ENCODE results near the gene RBM47.

Gene RBM47

DNA sequence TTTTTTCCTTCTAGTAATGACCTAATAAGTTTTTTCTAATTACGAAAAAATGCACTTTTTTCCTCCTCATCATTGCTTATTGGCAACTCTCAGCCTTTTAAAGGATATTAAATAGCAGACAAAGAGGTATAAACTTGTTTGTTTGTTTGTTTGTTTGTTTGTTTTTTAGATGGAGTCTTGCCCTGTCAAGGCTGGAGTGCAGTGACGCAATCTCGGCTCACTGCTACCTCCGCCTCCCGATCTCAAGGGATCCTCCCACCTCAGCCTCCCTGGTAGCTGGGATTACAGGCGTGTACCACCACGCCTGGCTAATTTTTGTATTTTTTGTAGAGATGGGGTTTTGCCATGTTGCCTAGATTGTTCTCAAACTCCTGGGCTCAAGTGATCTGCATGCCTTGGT lies 6.0 kb downstream of the RBM47 start:
- no peak for DNase-seq (ENCODE audit: low read depth in 2 of 2)

DNA sequence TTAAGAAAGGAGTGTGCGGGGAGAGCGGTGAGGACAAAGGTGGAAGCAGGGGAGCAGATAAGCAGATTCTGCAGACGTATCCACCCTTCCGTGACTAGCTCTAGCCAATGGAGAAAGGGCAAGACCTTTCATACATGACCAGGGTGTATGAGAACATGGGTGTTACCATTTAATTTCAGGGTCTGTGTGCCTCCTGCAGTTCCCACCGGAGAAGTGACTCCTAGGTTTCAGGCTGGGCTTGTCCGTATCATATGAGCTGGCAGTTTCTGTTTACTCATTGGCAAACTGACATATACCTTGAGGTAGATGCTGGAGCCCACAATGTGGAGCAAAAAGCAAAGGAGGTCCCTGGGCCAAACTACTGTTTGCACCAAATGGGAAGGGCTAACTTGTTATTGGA lies 6.8 kb downstream of the RBM47 start:
- DNase-seq (ENCODE audit: low read depth in 2 of 2): no peak

DNA sequence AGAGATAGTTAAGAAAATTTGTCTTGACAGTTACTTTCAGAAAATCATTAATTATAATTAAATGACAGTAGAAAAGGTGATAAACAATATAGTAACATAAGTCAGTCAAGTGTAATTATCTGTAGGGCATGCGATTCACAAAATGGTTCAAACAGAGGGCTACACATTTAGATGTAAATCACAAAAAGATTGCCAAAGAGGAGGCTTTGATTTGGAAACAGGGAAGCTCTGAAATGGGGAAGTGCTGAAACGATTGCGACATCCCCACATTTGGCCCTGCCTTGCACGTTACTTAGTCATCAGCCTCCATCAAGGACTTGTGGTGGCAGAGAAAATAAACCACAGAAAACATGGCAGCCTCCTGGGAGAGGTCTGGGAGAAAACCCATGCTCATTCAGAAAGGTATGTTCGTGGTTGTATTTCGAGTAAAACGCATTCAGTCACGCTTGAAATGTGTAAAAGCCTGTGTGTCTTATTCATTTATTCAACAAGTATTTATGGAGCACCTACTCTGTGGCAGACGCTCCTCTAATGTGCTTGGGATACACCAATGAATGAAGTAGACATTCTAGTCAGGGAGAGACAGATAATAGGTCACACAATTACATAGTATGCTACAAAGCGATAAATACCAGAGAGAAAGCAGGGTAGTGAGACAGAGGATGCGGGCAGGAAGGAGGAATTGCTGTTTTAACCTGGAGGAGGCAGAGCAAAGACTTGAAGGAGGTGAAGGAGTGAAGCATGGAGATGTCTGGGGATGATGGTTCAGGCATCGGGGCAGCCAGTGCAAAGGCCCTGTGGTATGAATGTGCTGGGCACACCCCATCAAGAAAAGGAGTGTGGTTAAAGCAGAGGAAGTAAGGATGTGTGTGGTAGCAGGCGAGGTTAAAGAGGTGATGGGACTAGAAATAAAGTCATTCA lies 7.8 kb downstream of the RBM47 start:
- no peak for DNase-seq (ENCODE audit: low read depth in 2 of 2)

DNA sequence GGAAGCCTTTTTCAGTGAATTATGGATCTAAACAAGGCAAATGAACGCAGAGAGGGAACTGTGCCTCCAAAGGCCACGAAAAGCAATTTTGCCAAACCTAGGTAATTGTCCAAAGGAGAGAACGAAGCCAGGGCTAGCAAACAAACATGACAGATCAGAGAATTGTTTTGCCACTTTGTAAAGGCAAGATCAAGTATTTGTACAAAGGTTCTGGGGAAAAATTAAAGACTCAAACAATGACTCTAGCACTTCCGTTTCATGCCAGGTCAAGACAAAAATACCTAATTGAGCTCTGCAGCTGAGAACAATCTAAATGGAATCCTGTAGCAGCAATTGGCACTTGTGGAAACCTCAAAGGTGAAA lies 8.5 kb downstream of the RBM47 start:
- DNase-seq (ENCODE audit: low read depth in 2 of 2): no peak

DNA sequence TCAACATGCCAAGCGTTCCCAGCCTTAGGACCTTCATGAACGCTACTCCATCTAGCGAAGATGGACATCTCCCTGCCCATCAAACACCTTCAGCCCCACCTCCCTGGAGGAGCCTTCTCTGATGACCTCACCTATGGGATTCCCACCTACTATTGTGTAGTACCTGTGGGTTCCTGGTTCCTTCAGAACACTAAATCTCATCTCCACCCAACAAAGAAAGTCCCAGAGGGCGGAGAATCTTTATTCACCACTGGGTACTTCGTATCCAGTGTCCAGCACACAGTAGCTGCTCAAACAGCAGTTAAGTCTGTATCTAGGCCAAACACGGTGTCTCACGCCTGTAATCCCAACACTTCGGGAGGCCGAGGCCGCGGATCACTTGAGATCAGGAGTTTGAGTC lies 10.1 kb downstream of the RBM47 start:
- no peak for DNase-seq (ENCODE audit: low read depth in 2 of 2)

DNA sequence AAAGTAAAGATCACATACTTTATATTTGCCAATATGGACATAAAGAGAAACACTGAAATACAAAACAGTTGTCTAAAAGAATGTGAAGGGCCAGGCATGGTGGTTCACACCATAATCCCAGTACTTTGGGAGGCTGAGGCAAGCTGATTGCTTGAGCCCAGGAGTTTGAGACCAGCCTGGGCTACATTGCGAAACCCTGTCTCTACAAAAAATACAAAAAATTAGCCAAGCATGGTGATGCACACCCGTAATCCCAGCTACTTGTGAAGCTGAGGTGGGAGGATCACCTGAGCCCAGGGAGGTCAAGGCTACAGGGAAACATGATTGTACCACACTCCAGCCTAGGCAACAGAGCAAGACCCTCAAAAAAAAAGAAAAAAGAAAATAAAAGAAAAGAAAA lies 11.8 kb downstream of the RBM47 start:
- no peak for DNase-seq (ENCODE audit: low read depth in 2 of 2)

DNA sequence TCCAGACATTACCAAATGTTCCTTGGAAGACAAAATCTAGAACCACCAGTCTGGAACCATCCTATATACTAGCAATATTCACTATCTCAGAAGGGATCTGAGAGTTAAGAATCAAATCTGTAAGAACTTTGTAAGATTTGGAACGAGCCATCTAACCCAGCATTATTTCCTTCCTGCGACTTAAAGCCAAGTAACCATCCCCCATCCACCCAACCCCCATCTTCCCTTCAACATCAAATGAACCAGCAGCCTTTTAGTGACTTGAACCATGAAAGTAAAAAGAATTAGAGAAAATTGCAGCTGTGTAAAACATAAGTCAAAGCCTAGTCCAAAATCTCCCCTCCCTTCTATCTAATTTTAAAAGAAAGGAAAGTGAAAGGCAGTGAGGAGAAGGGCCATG lies 15.6 kb downstream of the RBM47 start:
- DNase-seq (ENCODE audit: low read depth in 2 of 2): no peak

DNA sequence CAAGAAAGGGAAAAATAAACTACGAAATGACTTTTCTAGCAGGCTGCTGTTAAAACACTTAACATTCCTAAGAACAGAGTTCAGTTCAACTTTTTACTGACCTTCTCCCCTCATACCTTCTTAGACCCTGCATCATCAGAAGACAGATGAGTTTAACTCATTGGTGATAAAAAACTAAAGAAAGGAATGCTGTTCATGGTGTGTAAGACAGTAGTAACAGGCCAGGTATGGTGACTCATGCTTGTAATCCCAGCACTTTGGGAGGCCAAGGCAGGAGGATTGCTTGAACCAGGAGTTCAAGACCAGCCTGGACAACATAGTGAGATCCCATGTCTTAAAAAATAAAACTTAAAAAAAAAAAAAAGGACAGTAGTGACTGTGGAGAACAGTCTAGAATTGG lies 16.2 kb downstream of the RBM47 start:
- no peak for DNase-seq (ENCODE audit: low read depth in 2 of 2)

DNA sequence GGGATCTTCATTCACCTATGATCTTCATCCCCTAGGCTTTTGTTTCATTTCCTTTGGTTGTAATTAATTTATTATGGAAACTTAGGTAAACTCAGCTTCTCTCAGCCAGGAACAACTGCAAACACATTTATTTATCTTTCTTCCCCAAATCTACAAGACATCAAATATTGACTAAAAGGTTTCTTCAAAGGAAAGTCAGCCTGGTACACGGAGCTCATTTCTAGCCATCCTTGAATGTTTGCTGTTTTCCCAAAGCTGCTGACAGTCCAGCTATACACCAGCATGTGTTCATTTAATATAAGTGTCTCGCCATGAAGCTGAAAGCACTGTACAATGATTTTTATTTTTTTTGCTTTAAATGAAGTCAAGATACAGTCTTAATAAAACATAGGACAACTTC lies 16.8 kb downstream of the RBM47 start:
- no peak for DNase-seq (ENCODE audit: low read depth in 2 of 2)

DNA sequence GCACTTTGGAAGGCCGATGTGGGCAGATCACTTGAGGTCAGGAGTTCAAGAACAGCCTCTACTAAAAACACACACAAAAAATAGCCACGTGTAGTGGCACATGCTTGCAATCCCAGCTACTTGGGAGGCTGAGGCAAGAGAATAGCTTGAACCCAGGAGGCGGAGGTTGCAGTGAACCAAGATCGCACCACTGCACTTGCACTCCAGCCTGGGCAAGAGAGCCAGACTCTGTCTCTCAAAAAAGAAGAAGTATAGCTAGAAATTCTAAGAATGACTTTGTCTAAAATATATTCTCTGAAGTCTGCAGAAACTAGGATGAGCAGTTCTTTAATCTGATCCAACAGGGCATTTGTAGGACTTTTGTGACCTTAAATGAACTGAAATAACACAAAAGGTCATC lies 17.4 kb downstream of the RBM47 start:
- no peak for DNase-seq (ENCODE audit: low read depth in 2 of 2)

DNA sequence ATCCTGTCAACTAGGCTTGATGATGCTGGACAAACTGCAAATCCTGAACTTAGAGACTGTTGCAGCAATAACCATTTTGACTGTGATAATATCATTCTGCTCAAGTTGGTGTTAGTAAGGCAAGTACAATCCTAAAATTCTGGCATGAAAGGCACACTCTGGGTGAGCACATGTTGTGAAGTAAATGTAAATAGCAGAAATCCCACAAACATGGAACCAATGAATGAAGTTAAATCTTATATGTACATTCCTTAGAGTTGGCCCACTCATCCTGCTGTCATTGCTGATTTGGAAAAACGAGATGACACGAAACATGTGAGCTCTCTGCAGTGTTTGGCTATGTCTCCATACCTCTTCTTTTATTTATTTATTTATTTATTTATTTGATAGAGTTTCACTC lies 21.0 kb downstream of the RBM47 start:
- DNase-seq (ENCODE audit: low read depth in 2 of 2): no peak

DNA sequence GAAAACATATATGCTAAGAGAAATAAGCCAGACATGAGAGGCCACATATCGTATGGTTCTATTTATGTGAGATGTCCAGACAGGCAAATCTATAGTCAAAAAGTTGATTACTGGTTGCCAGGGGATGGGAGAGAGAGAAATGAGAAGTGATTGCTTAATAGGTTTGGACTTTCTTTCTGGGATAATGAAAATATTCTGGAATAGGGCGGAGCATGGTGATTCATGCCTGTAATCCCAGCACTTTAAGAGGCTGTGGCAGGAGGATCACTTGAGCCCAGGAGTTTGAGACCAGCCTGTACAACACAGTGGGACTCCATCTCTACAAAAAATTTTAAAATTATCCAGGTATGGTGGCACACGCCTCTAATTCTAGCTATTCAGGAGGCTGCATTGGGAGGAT lies 22.4 kb downstream of the RBM47 start:
- no peak for DNase-seq (ENCODE audit: low read depth in 2 of 2)

DNA sequence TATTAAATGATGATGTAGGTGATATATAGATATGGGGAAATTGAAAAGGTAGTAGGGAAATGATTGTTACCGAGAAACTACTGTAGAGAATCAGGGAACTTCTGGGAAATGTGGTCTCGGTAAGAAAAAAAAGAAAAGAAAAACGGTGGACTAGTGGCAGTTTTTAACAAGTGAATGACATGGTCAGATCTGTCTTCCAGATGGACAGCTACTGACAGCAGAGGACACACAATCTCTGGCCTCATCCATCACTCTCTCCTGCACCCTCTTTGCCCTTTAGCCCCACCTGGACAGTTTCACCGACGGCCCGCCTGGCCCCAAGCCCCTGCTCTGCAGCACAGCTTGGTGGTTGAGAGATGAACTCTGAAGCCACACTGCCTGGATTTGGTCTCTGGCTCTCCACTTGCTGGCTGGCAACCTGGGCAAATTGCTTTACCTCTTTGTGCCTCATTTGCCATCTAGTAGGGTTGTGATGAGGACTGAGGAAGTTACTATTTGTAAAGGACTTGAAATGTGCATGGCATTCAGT lies 23.4 kb downstream of the RBM47 start:
- no peak for DNase-seq (ENCODE audit: low read depth in 2 of 2)

DNA sequence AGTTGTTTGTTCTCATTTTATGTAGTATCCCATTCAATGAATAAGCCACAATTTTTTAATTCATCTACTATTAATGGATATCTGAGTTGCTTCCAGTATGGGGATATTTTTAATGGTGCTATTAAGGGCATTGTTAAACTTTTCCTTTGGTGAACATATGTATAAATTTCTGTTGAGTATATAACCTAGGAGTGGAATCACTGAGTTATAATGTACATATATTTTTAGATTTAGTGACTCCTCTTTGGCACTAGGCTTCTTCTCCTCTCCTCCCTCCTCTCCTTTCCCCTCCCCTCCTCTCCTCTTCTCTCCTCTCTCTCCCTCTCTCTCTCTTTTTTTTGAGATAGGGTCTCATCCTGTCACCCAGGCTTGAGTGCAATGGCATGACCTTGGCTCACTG lies 26.4 kb downstream of the RBM47 start:
- no peak for DNase-seq (ENCODE audit: low read depth in 2 of 2)

DNA sequence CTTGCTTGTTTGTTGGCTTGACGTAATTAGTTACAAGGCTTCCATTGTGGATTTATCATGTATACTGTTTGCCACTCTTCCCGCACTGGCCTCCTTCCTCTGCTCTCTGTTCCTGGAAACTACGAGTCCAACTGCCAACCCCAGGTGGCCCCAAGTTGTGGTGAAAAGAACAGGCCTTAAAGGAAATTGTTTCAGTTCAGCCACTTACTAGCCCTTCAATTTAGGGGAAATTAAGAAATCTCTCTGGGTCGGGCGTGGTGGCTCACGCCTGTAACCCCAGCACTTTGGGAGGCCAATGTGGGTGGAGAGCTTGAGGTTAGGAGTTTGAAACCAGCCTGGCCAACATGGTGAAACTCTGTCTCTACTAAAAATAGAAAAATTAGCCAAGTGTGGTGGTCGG lies 28.0 kb downstream of the RBM47 start:
- no peak for DNase-seq (ENCODE audit: low read depth in 2 of 2)

DNA sequence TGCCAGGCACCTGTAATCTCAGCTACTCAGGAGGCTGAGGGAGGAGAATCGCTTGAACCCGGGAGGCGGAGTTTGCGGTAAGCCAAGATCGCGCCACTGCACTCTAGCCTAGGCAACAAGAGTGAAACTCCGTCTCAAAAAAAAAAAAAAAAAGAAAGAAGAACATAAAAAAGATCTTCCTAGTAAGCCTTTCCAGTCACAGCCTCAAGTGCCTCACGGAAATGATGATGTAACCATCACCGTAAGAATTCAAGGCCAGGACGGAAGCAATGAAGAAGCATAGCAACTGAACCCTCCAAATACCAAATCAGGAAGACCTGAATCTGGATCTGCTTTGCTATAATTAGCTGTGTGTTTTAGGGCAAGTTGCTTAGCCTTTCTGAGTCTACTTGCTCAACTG lies 28.8 kb downstream of the RBM47 start:
- DNase-seq (ENCODE audit: low read depth in 2 of 2): no peak

DNA sequence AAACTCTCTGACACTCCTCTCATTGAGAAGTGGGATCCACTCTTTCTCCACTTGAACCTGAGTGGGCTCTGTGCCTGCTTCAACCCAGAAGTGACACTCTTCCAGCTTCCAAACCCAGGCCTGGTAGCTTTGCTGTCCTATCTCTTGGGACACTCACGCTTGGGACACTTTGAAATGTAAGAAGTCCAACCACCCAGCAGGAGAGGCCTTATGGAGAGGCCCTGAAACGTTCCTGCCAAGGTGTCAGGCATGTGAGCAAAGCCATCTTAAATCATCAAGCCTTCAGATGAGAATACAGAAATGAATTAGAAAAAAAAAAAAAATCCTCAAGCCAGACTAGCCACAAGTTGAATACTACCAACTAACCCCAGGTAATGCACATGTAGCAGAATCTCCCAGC lies 30.2 kb downstream of the RBM47 start:
- no peak for DNase-seq (ENCODE audit: low read depth in 2 of 2)

DNA sequence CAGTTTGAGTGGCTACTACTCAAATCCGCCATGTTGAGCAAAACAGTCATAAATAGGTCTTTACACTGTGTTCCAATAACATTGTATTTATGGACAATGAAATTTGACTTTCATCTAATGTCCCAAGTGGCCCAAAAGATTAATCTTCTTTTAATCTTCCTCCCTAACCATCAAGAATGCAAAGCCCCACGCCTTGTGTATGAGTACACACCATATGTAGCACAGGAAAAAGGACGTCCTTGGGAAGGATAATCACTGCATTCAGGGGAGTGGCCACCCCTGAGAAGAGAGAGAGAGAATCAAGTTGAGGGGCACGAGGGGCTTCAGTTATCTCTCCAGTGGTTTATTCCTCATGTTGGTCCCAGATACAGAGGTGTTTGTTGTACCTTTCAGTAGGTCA lies 33.1 kb downstream of the RBM47 start:
- DNase-seq (ENCODE audit: low read depth in 2 of 2): no peak

DNA sequence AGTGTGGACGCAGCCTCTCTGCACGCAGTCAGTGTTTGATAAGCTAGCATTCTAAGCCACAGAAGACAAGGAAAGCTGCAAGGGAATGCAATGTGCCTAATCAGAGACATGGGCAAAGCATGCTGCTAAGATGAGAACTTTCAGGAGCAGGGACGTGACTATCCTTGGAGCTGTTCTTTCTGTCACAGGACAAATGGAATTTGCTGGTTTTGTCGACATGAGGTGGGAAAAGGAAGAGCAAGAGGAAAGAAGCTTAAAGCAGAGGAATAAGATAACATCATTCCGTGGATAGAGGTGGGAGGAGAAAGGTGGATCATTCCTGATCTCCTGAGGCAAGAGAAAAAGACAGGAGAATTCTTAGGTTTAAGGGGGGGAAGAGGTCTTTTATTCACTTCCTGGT lies 33.7 kb downstream of the RBM47 start:
- DNase-seq (ENCODE audit: low read depth in 2 of 2): no peak

DNA sequence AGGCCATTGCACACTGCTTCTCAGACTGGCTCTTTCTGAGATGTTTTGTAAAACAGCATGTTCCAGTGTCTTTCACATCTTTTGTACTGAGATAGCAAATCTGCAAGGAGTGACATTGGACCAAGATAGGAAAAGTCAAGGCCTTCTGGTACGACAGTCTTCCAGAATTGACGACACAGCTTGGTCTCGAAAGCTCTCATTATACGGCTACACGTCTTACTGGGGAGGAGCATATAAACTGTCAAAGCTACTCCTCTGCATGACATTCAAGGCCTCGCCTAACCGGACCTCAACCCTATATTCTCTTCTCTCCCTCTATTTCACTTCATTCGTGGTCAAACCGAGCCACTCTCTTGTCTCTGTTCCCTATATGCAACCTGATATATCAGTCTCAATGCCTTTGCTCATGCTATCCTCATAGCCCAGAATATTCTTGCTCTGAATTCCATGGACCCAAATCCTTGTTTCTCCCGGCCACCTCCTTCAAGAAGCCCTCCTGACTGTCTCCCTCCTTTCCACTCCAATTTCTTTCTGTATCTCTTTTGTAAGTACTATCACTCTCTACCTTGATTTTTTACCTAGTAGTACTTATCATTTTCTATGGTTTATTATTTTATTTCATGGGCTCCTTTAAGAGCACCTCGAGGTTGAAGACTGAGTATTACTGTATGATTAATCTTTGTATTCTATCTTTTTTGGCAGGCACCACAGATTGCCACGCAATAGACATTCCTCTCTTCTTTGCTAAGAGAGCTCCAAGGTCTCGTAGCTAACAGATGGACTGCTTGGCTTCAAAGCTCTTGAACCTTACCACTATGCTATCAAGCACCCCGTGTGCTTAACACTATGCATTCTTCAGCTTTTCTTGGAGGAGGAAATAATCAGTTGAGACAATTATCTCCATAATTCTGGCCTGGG lies 35.1 kb downstream of the RBM47 start:
- DNase-seq (ENCODE audit: low read depth in 2 of 2): no peak

DNA sequence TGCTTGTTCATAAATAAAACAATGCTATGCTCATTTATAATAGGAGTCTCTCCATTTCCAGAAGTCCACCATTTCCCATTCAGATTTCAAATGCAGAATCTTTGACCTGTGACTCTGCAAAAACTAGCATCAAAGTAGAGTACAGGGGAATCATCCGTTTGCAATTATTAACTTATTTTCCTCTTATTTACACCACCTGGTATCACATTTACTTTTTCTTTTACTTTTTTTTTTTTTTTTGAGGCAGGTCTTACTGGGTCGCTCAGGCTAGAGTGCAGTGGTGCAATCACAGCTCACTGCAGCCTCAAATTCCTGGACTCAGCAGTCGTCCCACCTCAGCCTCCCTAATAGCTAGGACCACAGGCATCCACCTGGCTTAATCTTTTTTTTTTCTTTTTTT lies 37.6 kb downstream of the RBM47 start:
- DNase-seq (ENCODE audit: low read depth in 2 of 2): no peak

DNA sequence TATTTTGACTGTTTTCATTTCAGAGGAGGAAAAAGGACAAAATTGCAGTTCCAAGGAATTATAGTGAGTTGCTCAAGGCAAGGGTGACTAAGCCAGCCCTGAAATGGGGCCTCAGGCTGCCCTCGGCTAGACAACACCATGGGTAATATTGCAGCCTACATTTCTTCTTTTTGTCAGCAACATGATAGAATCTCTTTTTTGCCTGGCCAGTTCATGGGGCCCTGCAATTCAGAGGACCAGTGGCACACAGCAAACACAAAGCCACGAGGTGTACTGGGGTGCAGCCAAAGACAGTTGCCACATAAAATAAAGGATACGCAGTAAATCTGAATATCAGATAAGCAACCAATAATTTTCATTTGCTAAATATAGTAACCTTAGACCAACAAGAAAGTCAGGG lies 41.8 kb downstream of the RBM47 start:
- DNase-seq (ENCODE audit: low read depth in 2 of 2): no peak

DNA sequence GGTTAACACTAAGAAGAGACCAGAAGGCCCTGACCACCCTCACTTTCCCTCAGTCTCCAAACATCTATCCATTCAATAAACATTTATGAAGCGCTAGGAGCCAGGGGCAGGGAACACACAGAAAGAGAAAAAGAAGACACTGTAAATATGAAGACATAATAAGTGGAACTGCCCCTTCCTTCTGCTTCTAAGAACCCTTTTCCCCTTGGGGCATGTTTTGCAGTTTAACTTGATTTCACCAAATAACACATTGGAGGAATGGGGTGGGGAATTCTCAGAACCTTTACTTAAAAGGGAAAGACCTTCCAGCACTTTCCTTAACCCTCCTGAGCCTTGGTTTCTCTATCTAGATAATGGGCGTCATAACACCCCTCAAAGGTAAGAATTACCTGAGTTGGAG lies 42.3 kb downstream of the RBM47 start:
- DNase-seq (ENCODE audit: low read depth in 2 of 2): no peak

Measured in stimulated activated CD4-positive, alpha-beta T cell treated with anti-CD3 and anti-CD28 coated beads, Interleukin-1b, Interleukin-23, amount 100 ng/mL, for 1 hour (primary cell).